NCI-H2029 (cell line): ENCODE results near the gene RAD51B.
A peak's percentile ranks its signal among the peaks of the same experiment; 100 is the strongest.

Experiments used
- DNase-seq: peaks from one replicate; lab custom pipeline; 2025; lab: John Stamatoyannopoulos, UW

RAD51B gene

GRCh38 chr14:68235011-68235410, 415.4 kb downstream of the RAD51B start:
- no peak for DNase-seq

DNA sequence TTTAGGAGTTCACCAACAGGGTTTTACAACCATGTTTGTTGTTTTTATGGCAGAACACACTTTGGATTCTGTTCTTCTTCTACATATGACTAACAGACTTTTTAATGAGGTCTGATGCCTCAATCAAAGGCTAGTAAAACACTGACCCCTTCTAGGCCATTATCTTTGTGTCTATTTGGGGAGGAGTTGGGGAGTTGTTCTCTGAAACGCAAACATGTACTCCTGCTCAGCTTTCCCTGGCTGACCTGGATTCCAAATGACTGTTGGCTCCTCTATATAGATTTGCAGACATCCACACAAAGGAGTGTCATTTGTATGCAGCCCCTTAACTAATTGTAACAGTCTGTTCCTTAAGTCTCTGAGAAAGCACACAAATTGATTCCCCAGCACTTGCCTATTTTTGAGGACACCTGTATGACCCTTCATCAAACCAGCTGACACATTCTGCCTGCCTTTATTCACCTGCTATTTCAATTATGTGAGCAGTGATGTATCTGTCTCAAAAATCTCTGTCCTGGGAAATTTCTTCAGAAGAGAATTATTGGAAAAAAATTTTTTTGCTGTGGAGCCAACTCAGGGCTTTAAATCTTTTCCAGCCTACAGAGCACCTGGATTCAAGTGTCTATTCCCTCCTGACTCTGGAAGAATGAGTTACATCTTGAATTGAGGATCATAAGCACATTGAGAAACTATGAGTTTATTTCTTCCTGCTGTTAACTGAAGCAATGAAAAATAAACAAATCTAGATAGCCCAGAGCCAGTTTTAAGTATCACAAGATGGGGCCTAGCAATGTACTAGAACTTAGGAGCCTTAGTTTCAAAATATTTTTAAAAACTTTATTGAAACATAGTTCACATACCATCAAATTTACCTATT, 417.2 kb downstream of the RAD51B start:
- no peak for DNase-seq

DNA sequence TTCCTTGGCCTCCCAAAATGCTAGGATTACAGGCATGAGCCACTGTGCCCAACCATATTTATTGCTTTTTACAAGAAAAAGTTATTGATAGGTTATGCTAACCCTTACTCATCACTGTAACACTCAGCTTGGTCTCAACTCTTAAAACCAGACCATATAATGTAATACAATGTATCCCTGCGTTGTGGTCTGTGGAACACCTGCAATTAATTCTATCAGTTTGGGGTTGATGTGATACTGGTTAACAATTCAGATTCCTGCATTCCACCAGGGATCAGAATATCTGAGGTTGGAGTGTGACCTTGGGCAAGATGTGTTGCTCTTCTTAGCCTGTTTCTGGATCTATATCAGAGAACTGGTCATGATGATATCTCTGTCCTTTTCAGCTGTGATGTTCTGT, 419.0 kb downstream of the RAD51B start:
- DNase-seq = no peak

GRCh38 chr14:68238976-68239375, 419.4 kb downstream of the RAD51B start:
- no peak for DNase-seq

DNA sequence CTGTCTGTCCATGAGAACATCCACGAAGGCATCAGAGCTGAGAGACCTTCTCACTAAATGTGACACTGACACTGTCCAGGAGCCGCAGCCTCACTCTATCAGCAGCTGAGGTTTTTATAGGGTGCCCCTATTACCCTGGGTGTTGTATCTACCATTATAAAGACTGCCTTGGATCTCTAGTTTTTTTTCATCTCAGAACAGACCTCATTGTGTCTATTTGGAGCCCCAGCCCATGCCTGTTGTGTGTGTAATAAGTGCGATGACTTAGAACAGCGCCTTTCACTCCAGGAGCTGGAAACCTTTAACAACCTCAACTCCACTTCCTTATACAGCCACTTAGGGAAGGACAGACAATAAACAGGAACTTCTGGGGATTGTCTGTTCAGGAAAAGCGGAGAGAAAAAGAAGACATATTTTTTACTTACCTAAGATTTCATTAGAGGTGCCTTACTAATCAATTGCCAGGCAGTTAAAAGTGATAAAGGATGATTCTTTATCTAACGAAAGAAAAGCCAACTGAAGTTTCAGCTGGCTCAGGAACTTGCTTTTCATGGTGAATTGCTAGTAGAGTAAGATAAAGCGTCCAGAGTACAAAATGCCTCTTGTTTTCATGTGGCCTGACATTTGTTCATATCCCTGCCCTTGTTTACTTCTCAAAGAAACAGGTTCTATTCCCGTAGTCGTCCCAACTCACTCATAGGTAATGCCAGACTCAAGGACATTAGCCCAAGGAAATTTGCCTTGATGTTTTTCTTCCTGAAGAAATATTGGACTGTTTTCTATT, 420.6 kb downstream of the RAD51B start:
- DNase-seq = no peak

DNA sequence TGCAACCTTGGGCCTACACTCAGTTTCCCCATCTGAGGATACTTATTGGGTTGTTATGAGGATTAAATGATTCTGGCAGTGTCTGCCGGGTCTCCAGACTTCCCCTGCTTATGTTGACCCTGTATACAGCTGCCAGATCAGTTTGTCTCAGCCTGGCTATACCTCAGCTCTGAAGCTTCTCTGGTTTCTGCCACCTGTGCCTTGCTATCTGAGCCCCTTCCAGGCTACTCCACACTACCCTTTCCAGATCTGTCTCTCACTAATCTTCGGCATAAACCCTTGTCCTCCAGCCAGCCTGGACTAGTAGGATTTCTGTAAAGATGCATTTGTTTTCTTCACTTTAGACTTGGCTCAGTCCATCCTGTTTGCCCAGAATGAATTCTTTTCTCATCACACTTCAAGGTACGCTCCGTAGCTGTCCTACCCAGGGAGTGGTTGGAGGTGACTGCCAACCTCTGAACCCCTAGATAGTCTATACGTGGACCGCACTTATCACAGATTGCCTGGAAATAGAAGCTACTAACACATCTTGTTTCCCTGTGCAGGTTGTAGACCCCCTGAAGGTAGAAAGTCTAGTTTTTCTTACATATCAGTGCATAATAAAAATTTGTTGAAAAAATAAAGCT, 422.4 kb downstream of the RAD51B start:
- no peak for DNase-seq

DNA sequence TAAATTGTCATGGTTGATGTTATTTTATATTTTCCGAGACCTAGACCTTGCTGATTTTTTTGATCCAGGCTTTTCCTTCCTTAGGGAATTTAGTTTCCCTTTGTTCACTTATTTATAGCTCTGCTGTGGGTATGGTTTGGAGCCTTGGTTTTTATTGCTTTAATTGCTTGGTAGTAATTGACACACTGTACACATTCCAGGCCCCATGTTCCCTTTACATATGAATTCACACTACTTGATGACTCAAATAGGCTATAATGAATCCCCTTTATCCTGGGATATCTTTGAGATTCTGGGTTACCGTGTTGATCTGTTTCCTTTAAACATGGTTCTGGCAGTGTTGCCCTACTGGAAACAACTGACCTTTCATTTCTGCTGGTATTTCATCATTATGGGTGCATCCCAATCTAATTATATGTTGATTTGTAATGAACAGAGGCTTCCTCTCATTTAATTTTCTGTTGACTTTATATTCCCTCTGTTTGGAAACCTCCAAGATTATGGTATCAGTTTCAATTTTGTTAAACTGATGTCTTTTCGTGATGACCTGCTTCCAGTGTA, 424.0 kb downstream of the RAD51B start:
- no peak for DNase-seq

DNA sequence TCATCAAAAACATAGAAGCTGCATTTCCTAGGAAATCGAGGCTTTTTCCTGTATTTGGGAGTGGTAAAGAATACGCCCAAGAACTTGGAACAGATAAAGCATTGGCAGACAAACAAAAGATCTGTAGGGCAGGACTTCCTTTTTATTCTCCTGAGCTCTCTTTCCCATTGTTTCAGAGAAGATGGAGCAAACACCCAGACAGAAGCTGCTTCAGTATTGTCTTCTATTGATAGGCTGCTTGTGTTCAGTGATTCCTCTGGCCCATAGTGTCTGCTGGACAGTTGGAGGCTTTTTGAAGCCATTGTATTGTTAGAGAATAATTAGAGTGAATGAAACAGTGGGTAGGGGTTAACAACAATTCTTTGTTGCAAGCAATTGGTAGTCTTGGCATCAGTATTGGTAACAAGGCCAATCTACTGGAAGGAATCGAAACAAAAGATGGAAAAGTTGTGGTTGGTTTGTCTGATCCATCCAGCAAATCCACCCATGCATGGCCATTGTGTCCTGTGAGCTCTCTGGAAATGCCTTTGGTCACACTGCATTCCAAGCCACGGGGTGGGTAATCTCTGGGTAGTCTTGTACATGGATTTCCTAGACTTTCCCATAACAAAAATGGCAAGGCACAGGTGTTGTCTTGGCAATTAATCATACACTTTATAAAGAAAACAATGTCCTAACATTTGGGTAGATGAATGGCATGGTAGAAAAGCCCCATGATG, 424.8 kb downstream of the RAD51B start:
- no peak for DNase-seq

- DNase-seq = no peak
Measured at GRCh38 chr14:68245146-68246073, 425.8 kb downstream of the RAD51B start.

GRCh38 chr14:68246074-68246785, 426.7 kb downstream of the RAD51B start:
- DNase-seq = no peak

GRCh38 chr14:68246786-68247105, 427.2 kb downstream of the RAD51B start:
- no peak for DNase-seq

- no peak for DNase-seq
Measured at GRCh38 chr14:68247274-68247673, 427.7 kb downstream of the RAD51B start.

DNA sequence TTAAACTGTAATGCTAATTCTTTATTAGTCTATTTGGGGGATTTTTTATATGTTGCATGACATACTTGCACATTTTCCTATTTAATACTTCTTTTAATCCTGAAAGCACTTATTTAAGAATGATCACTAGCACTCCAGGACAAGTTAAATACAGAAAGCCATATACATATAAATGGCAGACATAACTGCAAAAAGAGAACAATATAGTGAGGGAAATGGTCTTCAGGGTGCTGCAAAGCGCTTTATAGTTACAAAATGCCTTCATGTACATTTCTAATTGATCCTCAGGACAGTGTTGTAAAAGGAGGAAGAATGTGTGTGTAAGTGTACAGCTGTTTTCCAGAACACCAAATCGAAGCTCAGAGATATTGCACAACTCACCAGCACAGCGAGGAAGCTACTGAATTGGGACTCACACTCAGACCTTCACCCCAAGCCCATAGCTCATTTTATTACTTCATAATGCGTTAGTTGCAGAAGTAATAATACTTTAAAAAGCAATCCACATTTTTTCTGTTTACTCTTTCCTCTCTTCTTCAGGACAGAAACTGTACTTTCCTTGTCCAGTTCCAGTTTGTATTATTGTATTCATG, 428.2 kb downstream of the RAD51B start:
- DNase-seq = no peak

GRCh38 chr14:68248481-68249255, 429.1 kb downstream of the RAD51B start:
- DNase-seq = peak; percentile 14

DNA sequence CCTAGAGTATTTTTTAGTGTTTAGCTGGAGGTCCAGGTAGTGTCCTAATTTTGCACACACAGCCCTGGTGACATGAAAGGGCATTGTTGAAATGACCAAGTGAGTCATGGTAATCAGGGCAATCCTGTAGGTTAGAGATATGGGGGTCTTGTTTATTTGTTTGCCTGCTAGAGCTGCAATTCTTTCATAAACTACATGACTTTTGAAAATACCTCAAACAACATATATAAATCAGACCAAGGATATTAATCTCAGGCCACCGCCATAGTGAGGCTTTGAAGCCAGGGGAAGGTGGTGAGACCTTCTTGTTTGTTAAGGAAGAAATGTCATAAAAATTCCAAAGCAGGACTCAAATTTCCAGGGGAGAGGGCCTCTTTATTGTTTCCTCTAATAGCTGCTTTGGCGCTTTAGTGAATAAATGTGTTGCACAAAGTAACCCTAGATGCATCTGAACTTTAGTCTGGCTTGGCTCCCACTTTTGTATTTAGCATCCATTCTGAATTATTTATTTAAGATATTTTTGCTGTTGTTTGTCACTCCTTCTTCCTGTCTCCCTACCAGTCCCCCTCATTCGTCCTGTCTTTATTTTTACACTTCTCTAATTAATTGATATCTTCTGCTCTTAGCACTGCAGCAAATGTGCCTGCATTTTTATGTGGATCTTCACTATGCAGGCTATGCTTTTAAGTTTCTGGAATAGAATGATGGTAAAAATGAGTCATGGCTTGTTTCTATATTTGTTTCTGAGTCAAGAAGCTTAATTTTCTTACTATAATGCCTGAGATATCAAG, 430.3 kb downstream of the RAD51B start:
- DNase-seq = no peak

DNA sequence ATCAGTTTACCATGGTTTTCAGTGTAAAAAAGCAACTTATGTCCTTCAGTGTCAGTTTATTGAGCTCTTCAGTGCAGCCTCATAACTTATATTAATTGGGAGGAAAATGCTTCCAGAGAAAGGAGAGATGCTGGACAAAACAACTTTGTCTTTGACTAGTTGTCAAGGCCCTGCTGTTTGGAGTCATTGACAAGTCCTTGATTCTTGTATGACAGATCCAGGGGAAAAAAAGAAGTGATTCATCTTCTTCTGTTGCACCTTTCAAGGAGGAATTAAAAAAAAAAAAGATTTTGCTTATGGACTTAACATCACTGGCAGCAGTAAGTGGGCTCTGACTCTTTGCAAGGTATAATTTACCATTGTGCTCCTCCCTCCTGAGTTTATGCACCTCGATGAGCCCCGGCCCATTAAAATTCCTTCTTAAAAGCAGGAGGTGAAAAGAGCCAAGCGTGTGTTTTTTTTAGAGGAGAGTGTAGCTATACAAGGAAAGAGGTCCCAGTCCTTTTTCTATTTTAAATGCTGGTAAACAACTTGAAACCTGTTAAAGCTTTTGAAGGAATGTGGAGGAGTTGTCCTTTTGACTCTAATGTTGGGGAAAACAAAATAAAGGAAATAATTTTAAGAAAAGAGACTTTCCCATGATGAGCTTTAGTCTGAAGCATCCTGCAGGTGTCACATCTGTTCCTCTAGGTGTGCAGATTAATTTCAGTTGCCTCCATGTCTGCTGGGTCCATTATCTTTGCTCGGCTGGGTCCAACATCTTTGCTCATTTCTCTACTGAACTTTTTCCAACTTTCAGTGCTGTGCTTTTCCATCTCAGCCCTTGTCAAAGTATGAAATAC, 431.6 kb downstream of the RAD51B start:
- DNase-seq = no peak

DNA sequence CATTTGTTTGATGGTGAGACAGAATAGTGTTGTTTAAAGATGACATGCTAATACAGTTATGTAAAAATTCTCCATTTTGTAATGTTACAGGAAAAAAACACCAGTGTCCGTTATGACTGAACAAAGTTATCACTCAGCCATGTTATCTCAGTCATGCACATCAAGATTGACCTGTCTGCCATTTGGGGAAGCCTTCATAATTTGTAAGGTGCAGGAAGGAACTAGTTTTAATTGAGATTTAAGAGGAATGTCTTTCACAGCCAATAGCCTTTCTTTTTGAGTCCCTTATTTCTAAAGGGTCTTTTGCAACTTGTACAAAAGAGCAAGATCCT, 432.2 kb downstream of the RAD51B start:
- DNase-seq = no peak
